ENCODE measurements around the gene SLC18A2.

DNA sequence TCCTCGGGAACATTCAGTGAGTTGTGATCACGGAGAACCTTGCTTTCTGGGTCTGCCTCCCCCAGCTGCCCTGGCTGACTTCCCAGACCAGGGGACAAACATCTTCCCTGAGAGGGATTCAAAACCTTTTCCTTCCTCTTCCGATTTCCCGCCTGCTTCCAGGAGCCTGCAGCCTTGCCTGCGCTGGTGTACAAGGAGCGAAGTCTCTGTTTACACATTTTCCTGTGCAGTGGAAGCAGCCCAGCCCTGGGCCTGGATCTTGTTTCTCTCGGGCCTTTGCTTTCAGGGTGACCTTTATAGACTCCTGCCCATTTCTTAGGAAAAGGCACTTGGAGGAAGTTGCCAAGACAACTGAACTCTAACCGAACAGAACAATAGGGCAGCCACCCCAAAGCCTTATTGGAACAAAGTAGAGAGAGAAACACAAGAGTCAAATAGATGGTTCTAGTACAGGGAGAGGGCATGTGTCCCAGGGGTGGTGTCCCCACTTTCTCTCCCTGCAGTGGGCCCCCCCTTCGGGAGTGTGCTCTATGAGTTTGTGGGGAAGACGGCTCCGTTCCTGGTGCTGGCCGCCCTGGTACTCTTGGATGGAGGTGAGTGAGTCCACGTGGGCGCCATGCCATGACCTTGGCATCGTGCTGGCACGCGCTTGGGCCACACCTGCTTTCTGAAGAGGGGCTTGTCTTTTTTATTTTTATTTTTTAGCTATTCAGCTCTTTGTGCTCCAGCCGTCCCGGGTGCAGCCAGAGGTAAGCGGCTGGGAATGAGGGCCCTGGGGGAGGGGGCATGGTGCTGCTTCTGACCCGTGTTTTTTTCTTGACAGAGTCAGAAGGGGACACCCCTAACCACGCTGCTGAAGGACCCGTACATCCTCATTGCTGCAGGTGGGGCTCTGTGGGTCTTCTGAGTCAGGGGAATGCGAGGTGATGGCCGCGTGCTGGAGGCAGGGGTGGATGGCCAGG is 14.1 kb downstream of the SLC18A2 start:
- TF ChIP-seq ZNF274 (IDR thresholded peaks at IDR 0.05; ENCODE audit: low read depth, low read length) (no peak), YY1 (IDR thresholded peaks at IDR 0.05; ENCODE audit: insufficient read depth, insufficient read length) (no peak), SUZ12 (IDR thresholded peaks at IDR 0.05; ENCODE audit: extremely low read depth, insufficient read depth, insufficient read length) (no peak)
